Cardiac muscle cell (in vitro differentiated cells and primary cell): Measurements from ENCODE around the gene RIPK4. TPM values are rescaled to one million over a fixed set of nuclear protein-coding genes. Genes with fewer than 3 reads are reported as not detected.

Source experiments
- DNase-seq, 2 donors: peaks; one replicate each; pipeline versions ENCODE4 v3.0.0 to v3.0.0-alpha.2; 2010 to 2017; ENCODE audit warnings: low read depth in 1 of 2, low spot score in 1 of 2
- H3K27ac ChIP-seq: fragments of 200-600 bp; sonication (generic); 2 replicates; pipeline ENCODE4 v1.5.1; 2016
- H3K27me3 ChIP-seq: fragments of 200-600 bp; sonication (generic); 2 replicates; pipeline ENCODE4 v1.6.0; 2016; ENCODE audit warnings: control low read depth
- H3K36me3 ChIP-seq: fragments of 200-600 bp; sonication (generic); 2 replicates; pipeline ENCODE4 v1.5.1; 2016; ENCODE audit warnings: control low read depth
- H3K4me1 ChIP-seq: fragments of 200-600 bp; sonication (generic); 2 replicates; pipeline ENCODE4 v1.8.1; 2017; ENCODE audit warnings: low read depth, mild to moderate bottlenecking, mixed run types
- H3K4me3 ChIP-seq: fragments of 200-600 bp; sonication (generic); 2 replicates; pipeline ENCODE4 v1.5.1; 2016; ENCODE audit warnings: mild to moderate bottlenecking
- H3K9me3 ChIP-seq: fragments of 200-600 bp; sonication (generic); 2 replicates; pipeline ENCODE4 v1.5.1; 2017; ENCODE audit warnings: low read depth, mild to moderate bottlenecking, control low read depth
- polyA plus RNA-seq: library from polyadenylated mRNA; unstranded; fragments of >200 nt; fragmentation: Nextera tagmentation; extraction: Ambion mirVana; gene quantifications from 2 replicates; pipeline ENCODE4 v1.2.1, GENCODE V29; 2016
- total RNA-seq: library from RNA; depleted of rRNA; stranded (reverse); fragments of >200 nt; gene quantifications from 2 replicates; pipeline ENCODE4 v1.2.3, GENCODE V29; 2016
- TF ChIP-seq, protein P1 (sequence below): IDR thresholded peaks from 2 replicates; pipeline ENCODE4 v1.5.1; 2012; ENCODE audit warnings: low read depth, mild to moderate bottlenecking, low read length

Gene RIPK4
- total and polyA plus RNA-seq, 2 experiments from 2014 or later, result 0.71 to 2.7 TPM

DNA sequence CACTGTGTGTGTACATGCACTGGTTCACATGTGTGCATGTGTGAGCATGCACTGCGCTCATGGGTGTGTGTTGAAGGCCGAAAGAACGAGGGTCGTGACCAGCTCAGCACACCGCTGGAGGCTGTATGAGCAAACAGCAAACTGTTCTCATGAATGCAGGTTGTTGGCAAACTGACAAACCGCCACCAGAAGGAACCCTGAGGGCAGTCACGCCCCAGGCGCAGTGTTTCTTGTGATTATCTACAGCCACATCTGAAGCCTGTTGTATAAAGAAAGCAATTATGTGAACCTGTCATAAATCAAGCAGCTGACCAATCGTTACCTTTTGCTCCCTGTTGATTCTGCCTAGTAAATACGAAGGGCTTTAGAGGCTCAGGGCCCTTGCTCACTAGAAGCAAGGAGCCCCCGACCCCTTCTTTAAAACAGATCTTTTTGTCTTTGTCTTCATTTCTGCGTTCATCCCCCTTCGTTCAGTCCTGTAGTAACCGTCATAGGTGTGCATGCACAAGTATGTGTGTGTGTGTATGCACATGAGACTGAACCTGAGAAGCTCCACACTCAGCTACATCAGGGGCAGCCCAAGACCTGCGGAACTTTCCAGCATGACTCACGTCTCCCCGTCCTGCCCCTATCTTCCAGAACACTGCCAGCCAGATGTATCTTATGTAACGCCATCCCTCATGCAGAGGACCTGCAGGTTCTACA is 16.8 kb upstream of the RIPK4 start:
- Histone ChIP-seq H3K27ac (no peak overlapping the region), H3K4me3 (no peak overlapping the region), H3K4me1 (no peaks in the 10 kb centered on the region), H3K36me3 (no peaks in the 10 kb centered on the region), H3K9me3 (no peaks in the 10 kb centered on the region), H3K27me3 (no peaks in the 10 kb centered on the region)
- TF ChIP-seq, protein P1, sequence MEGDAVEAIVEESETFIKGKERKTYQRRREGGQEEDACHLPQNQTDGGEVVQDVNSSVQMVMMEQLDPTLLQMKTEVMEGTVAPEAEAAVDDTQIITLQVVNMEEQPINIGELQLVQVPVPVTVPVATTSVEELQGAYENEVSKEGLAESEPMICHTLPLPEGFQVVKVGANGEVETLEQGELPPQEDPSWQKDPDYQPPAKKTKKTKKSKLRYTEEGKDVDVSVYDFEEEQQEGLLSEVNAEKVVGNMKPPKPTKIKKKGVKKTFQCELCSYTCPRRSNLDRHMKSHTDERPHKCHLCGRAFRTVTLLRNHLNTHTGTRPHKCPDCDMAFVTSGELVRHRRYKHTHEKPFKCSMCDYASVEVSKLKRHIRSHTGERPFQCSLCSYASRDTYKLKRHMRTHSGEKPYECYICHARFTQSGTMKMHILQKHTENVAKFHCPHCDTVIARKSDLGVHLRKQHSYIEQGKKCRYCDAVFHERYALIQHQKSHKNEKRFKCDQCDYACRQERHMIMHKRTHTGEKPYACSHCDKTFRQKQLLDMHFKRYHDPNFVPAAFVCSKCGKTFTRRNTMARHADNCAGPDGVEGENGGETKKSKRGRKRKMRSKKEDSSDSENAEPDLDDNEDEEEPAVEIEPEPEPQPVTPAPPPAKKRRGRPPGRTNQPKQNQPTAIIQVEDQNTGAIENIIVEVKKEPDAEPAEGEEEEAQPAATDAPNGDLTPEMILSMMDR, result no peak
- no peak for DNase-seq

- no peak overlapping the region for H3K4me3 ChIP-seq
- TF ChIP-seq, protein P1, result no peak
- H3K9me3 ChIP-seq, result no peaks in the 10 kb centered on the region
- H3K36me3 ChIP-seq, result no peaks in the 10 kb centered on the region
- no peaks in the 10 kb centered on the region for H3K27me3 ChIP-seq
- DNase-seq, result no peak
- H3K4me1 ChIP-seq, result no peaks in the 10 kb centered on the region
- H3K27ac ChIP-seq, result no peak overlapping the region
Observed at GRCh38 chr21:41781050-41781410, 14.2 kb upstream of the RIPK4 start.

DNA sequence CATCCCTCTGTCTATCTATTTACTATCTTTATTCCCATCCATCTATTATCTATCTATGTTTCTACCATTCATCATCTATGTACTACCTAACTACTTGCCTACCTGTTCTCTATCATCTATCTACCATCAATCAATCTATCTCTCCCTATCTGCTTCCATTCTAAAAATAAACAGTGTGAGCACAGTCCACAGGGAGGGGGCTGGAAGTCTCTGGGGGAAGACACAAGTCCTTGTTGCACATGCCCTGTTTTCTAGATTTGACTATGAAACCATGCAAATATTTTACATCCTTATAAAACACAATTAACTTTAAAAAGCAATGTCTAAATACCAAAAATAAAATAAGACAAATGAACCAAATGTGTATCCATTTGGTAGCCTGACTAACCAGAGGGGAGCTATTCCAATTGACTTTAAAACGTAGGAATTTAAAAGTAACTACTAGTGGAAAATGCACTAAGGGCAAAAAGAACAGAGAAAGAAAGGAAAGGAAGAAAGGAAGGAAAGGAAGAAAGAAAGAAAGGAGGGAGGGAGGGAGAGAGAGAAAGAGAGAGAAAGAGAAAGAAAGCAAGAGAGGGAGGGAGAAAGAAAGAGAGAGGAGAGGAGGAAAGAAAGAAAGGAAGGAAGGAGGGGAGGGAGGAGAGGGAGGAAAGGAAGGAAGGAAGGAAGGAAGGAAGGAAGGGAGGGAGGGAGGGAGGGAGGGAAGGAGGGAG is 13.6 kb upstream of the RIPK4 start:
- no peak overlapping the region for H3K4me3 ChIP-seq
- no peaks in the 10 kb centered on the region for H3K9me3 ChIP-seq
- no peaks in the 10 kb centered on the region for H3K36me3 ChIP-seq
- no peaks in the 10 kb centered on the region for H3K4me1 ChIP-seq
- no peaks in the 10 kb centered on the region for H3K27me3 ChIP-seq
- TF ChIP-seq, protein P1, result no peak
- no peak for DNase-seq
- no peak overlapping the region for H3K27ac ChIP-seq

DNA sequence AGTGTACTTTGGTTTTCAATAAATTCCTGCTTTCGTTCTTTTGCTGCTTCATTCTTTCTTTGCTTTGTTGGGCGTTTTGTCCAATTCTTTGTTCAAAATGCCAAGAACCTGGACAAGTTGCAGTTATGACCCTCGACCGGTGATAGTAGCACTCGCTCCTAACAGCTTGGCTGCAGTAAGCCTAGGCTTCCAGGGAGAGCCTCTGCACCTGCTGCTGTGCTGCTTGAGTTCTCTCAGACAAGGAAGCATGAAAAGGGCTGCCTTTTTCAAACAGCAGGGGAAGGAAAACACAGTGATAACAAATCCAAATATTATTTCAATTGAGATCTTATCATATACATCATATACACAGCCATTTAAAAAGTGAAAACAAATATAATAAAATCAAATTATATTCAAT is 12.8 kb upstream of the RIPK4 start:
- DNase-seq, result no peak
- Histone ChIP-seq H3K36me3 (no peaks in the 10 kb centered on the region), H3K9me3 (no peaks in the 10 kb centered on the region), H3K27ac (no peak overlapping the region), H3K4me1 (no peaks in the 10 kb centered on the region), H3K27me3 (no peaks in the 10 kb centered on the region), H3K4me3 (no peak overlapping the region)
- TF ChIP-seq, protein P1, result no peak

- Histone ChIP-seq H3K36me3 (no peaks in the 10 kb centered on the region), H3K27me3 (no peaks in the 10 kb centered on the region), H3K9me3 (no peaks in the 10 kb centered on the region), H3K27ac (no peak overlapping the region), H3K4me3 (no peak overlapping the region), H3K4me1 (no peaks in the 10 kb centered on the region)
- peak in 1 of 2 donors; percentile 77 for DNase-seq
- TF ChIP-seq, protein P1, result no peak
Observed at GRCh38 chr21:41778930-41779600, 12.2 kb upstream of the RIPK4 start.
